Ishikawa (cell line): ENCODE measurements around the gene WBP1L.
A peak's percentile ranks its signal among the peaks of the same experiment; 100 is the strongest.

Experiments
- CEBPB ChIP-seq: IDR thresholded peaks from 2 replicates; pipeline ENCODE4 v1.6.1; 2012
- CREB1 ChIP-seq: IDR thresholded peaks from 2 replicates; pipeline ENCODE4 v1.6.1; 2012; ENCODE audit warnings: low read depth
- EGR1 ChIP-seq: IDR thresholded peaks from 2 replicates; pipeline ENCODE4 v1.6.1; 2012
- EP300 ChIP-seq: IDR thresholded peaks from 2 replicates; pipeline ENCODE4 v1.6.1; 2012; ENCODE audit warnings: borderline replicate concordance
- FOXM1 ChIP-seq: IDR thresholded peaks from 2 replicates; pipeline ENCODE4 v1.6.1; 2012; ENCODE audit warnings: low read depth, borderline replicate concordance
- NFIC ChIP-seq: IDR thresholded peaks from 2 replicates; pipeline ENCODE4 v1.6.1; 2012
- RAD21 ChIP-seq: IDR thresholded peaks from 2 replicates; pipeline ENCODE4 v1.6.1; 2012; ENCODE audit warnings: low read depth
- TAF1 ChIP-seq: IDR thresholded peaks from 2 replicates; pipeline ENCODE4 v1.6.1; 2012; ENCODE audit warnings: low read depth, mild to moderate bottlenecking
- TCF12 ChIP-seq: IDR thresholded peaks from 2 replicates; pipeline ENCODE4 v1.6.1; 2012; ENCODE audit warnings: low read depth
- TEAD4 ChIP-seq: IDR thresholded peaks from 2 replicates; pipeline ENCODE4 v1.6.1; 2012
- YY1 ChIP-seq: IDR thresholded peaks from 2 replicates; pipeline ENCODE4 v1.6.1; 2012; ENCODE audit warnings: low read depth
- ZBTB7A ChIP-seq: IDR thresholded peaks from 2 replicates; pipeline ENCODE4 v1.6.1; 2012; ENCODE audit warnings: low read depth
- TF ChIP-seq, protein P1 (sequence below): IDR thresholded peaks from 2 replicates; pipeline ENCODE4 v1.6.1; 2012
- TF ChIP-seq, protein P2 (sequence below): IDR thresholded peaks from 2 replicates; pipeline ENCODE4 v1.6.1; 2012
- TF ChIP-seq, protein P3 (sequence below): IDR thresholded peaks from 2 replicates; pipeline ENCODE4 v1.6.1; 2012; ENCODE audit warnings: low read depth, mild to moderate bottlenecking

The WBP1L gene

DNA sequence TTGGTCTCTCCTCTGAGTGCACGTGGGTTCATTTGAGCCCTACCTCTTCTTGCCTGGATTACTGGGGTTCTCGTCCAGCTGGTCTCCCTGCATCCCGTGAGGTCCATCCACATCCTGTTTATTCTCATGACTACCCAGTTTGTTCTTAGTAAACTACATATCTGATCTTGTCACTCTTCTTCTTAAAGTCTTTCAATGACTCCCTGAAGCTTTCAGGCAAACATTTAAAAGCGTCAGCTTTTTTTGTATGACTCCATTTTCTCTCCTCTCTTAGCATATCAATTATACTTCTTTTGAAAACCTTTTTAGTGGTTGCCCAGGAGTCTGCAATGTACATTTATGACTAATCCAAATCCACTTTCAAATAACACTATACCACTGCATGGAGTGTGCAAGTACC is 21.8 kb upstream of the WBP1L start:
- no peak for TF ChIP-seq CEBPB
- no peak for TF ChIP-seq EP300
- TF ChIP-seq YY1: no peak
- TF ChIP-seq EGR1: no peak
- no peak for TF ChIP-seq ZBTB7A
- TF ChIP-seq NFIC: no peak
- no peak for TF ChIP-seq RAD21
- no peak for TF ChIP-seq CREB1
- TF ChIP-seq, protein P1, sequence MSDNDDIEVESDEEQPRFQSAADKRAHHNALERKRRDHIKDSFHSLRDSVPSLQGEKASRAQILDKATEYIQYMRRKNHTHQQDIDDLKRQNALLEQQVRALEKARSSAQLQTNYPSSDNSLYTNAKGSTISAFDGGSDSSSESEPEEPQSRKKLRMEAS: no peak
- no peak for TF ChIP-seq TEAD4
- TF ChIP-seq, protein P2, sequence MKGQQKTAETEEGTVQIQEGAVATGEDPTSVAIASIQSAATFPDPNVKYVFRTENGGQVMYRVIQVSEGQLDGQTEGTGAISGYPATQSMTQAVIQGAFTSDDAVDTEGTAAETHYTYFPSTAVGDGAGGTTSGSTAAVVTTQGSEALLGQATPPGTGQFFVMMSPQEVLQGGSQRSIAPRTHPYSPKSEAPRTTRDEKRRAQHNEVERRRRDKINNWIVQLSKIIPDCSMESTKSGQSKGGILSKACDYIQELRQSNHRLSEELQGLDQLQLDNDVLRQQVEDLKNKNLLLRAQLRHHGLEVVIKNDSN: no peak
- TF ChIP-seq, protein P3, sequence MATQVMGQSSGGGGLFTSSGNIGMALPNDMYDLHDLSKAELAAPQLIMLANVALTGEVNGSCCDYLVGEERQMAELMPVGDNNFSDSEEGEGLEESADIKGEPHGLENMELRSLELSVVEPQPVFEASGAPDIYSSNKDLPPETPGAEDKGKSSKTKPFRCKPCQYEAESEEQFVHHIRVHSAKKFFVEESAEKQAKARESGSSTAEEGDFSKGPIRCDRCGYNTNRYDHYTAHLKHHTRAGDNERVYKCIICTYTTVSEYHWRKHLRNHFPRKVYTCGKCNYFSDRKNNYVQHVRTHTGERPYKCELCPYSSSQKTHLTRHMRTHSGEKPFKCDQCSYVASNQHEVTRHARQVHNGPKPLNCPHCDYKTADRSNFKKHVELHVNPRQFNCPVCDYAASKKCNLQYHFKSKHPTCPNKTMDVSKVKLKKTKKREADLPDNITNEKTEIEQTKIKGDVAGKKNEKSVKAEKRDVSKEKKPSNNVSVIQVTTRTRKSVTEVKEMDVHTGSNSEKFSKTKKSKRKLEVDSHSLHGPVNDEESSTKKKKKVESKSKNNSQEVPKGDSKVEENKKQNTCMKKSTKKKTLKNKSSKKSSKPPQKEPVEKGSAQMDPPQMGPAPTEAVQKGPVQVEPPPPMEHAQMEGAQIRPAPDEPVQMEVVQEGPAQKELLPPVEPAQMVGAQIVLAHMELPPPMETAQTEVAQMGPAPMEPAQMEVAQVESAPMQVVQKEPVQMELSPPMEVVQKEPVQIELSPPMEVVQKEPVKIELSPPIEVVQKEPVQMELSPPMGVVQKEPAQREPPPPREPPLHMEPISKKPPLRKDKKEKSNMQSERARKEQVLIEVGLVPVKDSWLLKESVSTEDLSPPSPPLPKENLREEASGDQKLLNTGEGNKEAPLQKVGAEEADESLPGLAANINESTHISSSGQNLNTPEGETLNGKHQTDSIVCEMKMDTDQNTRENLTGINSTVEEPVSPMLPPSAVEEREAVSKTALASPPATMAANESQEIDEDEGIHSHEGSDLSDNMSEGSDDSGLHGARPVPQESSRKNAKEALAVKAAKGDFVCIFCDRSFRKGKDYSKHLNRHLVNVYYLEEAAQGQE: no peak

DNA sequence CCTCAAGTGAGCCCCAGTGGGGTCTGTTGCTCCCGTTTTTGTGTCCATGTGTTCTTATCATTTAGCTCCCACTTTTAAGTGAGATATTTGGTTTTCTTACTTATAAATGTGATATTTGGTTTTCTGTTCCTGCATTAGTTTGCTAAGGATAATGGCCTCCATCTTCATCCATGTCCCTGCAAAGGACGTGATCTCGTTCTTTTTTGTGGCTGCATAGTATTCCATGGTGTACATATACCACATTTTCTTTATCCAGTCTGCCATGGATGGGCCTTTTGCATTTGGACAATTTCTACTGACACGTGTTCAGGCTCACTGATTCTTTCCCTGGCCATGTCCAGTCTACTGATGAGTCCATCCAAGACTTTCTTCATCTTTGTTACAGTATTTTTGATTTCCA is 19.8 kb upstream of the WBP1L start:
- TF ChIP-seq ZBTB7A (no peak), CEBPB (no peak), EP300 (no peak), TCF12 (no peak), CREB1 (no peak), FOXM1 (no peak), TAF1 (no peak), EGR1 (no peak), NFIC (no peak), YY1 (no peak)
- TF ChIP-seq, protein P2: no peak
- TF ChIP-seq, protein P3: no peak
- TF ChIP-seq, protein P1: no peak

DNA sequence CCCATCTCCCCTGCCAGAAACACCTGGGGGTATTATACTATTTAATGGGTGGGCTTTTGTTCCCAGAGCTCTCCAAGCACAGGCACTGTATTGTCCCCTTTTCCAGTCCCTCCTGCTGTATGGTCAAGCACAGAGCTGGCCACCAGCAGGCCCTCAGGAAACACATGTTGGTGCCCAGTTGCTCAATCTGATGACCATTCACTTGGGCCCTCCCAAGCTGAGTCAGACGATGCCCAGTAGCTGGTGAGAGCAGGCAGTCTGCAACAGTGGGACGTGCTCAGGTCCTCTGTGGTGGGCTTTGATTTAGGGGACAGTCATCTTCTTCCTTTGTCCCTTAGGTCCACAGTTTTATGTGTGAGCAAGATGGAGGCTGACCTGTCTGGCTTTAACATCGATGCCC is 17.5 kb upstream of the WBP1L start:
- TF ChIP-seq TCF12 (no peak), RAD21 (no peak), NFIC (no peak), FOXM1 (no peak), ZBTB7A (no peak), EP300 (no peak)
- TF ChIP-seq, protein P2: no peak
- TF ChIP-seq, protein P1: no peak

DNA sequence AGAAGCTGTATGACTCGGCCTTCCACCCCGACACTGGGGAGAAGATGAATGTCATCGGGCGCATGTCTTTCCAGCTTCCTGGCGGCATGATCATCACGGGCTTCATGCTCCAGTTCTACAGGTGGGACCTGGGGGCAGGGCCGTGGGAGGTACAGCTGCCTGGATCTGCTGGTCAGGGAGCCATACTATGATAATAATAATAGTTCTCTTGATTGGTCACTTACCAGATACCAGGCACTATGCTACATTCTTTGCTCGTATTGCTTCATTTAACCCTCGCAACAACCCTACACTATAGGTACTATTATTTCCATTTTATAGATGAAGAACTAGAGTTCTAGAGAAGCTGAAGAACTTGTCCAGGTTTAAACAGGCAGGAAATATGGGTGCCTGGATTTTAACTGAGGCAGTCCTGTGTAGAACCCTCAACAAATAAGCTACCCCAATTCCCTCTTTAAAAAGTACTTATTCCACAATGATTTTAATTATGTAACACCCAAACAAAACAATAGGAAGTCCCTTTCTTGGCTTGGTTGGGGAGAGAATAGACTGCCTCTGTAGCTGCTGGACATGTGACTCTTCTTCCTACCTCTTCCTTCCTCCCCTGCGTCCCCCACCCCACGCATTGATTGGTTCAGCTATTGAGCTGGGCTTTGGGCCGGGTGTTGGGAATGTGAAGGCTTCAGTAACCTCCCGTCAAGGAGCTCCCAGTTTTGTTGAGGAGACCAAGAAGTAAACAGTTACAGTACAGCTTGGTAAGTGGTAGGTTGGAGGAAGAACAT is 16.5 kb upstream of the WBP1L start:
- TF ChIP-seq, protein P1: no peak

DNA sequence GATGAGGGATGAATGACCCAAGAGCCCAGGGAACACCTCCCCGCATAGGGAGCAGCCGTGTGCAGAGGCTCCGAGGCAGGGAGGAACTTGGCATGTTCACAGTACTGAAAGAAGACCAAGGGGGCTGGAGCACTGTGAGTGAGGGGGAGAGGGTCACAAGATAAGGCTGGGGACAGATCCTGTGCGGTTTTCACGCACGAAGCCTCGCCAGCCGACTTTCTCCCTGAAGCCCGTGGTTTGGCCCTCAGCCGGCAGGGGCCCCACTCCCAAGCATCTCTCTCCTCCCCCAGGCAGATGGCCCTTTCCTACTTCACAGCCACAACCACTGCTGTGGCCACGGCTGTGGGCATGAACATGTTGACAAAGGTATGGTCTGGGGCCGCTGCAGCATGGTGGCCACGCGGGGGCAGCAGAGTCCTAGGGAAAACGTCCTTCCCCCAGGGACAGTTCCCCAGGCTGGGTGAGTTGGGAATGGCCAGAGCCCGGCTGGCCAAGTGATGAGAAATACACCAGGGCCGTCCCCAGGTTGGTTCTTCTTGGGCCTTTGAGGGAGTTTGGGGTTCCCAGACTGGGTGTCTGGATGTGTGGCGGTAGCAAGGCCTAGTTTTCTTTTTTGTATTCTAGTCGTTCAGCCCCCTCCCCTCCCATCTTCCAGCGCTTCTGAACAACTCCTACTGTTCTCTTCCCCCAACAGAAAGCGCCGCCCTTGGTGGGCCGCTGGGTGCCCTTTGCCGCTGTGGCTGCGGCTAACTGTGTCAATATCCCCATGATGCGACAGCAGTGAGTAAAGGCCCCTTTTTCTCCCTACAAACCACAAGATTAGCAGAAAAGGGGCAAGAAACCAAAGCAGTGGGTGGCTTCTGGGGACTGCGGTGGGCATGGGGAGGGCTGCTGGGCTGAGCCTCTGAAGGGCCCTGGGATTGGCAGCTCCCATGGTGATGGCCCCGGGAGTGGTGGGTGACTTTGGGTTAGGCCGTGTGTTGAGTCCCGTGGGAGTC is 14.4 kb upstream of the WBP1L start:
- TF ChIP-seq YY1: no peak
- TF ChIP-seq, protein P2: no peak
- no peak for TF ChIP-seq NFIC
- peak; percentile 88 for TF ChIP-seq RAD21
- TF ChIP-seq FOXM1: no peak
- no peak for TF ChIP-seq EP300
- no peak for TF ChIP-seq CREB1
